Bronchial epithelial cell (primary cell): ENCODE results near the gene CDH12. TPM values are rescaled to one million over a fixed set of nuclear protein-coding genes. Genes with fewer than 3 reads are reported as not detected.

Experiments used
- DNase-seq: peaks from one replicate; pipeline ENCODE4 v3.0.0-alpha.2; 2010; ENCODE audit warnings: low read depth
- FAIRE-seq: peaks from 2 replicates; lab custom pipeline; 2011; peaks lifted over from hg19 to GRCh38; lab: Jason Lieb, UNC
- H3K27me3 ChIP-seq: 2 replicates; pipeline ENCODE4 v1.5.1; 2011; ENCODE audit warnings: low read length; ENCODE audit not compliant: control insufficient read depth, insufficient read depth
- H3K36me3 ChIP-seq: 2 replicates; pipeline ENCODE4 v1.5.1; 2011; ENCODE audit warnings: low read length; ENCODE audit not compliant: control insufficient read depth, insufficient read depth
- H3K4me3 ChIP-seq: 2 replicates; pipeline ENCODE4 v1.5.1; 2011; ENCODE audit warnings: mild to moderate bottlenecking, low read depth, low read length, control low read depth
- total RNA-seq: library from RNA; depleted of rRNA; stranded (reverse); fragments of >200 nt; gene quantifications from 2 replicates; pipeline ENCODE4 v1.2.1, GENCODE V29; 2014
- TF ChIP-seq, protein P1 (sequence below): IDR thresholded peaks from 2 replicates; pipeline ENCODE4 v1.5.1; 2011; ENCODE audit warnings: mild to moderate bottlenecking, moderate library complexity, low read length, control low read depth, inconsistent platforms; ENCODE audit not compliant: insufficient read depth, severe bottlenecking

The CDH12 gene
- total RNA-seq, 1 donor from 2014 or later, result not detected

DNA sequence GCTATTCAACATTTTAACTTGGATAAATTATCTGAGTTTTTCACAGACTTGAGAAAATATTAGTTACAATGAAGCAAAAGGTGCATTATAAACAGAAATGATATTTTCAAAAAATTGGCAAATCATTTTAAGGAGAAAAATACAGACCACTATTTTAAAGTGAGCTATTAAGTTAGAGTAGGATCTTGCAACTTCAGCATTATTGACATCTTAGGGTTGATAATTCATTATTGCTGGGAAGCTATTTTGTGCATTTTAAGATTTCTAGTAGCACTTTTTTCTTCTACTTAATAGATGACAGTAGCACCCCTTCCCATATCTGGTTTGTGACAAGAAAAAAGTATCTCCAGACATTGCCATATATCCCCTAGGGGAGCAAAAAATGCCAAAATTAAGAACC, 774.1 kb downstream of the CDH12 start:
- DNase-seq (no peak), FAIRE-seq (no peak)
- H3K27me3 ChIP-seq, result no peaks in the 10 kb centered on the region
- TF ChIP-seq, protein P1, sequence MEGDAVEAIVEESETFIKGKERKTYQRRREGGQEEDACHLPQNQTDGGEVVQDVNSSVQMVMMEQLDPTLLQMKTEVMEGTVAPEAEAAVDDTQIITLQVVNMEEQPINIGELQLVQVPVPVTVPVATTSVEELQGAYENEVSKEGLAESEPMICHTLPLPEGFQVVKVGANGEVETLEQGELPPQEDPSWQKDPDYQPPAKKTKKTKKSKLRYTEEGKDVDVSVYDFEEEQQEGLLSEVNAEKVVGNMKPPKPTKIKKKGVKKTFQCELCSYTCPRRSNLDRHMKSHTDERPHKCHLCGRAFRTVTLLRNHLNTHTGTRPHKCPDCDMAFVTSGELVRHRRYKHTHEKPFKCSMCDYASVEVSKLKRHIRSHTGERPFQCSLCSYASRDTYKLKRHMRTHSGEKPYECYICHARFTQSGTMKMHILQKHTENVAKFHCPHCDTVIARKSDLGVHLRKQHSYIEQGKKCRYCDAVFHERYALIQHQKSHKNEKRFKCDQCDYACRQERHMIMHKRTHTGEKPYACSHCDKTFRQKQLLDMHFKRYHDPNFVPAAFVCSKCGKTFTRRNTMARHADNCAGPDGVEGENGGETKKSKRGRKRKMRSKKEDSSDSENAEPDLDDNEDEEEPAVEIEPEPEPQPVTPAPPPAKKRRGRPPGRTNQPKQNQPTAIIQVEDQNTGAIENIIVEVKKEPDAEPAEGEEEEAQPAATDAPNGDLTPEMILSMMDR, result no peak
- H3K4me3 ChIP-seq, result no peak overlapping the region
- H3K36me3 ChIP-seq, result no peaks in the 10 kb centered on the region

DNA sequence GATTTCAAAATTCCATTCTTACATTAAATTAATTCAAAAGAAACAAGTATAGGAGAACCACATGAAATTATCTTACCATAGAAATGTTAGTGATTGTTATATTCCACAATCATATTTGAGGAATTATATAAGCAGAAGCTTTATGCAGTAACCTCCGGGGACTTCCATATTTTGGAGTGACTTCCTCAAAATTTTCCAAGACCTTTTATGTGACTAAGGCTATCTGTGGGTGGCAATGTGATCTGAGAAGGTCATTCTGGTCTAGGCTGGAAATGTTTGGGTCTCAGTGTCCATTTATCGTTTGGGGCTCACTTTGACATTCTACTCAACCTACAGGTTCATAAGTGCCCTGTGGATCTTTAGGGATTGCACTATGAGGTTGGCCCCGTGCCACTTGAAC, 776.6 kb downstream of the CDH12 start:
- no peak for DNase-seq
- no peaks in the 10 kb centered on the region for H3K36me3 ChIP-seq
- no peak for FAIRE-seq
- H3K4me3 ChIP-seq, result no peak overlapping the region
- TF ChIP-seq, protein P1, result no peak
- H3K27me3 ChIP-seq, result no peaks in the 10 kb centered on the region

DNA sequence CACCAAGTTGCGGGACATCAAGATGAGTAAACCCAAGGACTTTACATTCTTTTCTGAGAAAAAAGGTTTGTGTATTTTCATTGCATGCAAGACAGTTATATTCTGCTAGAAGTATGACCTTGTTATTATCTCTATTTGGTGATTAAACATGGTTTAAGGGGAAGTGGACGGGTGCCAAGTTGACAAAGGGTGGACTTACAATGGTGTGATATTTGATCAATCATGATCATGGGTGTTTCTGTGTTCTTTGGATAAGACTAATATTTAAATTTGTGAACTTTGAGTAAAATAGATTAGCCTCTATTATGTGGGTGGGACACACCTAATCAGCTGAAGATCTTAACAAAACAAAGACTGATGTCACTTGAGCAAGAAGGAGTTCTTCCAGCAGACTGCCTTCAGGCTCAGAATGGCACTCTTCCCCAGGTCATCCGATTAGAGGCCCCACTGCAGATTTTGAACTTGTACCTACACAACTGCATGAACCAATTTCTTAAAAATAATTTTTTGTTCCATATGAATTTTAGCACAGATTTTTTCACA, 782.9 kb downstream of the CDH12 start:
- no peak overlapping the region for H3K4me3 ChIP-seq
- FAIRE-seq (no peak), DNase-seq (no peak)
- no peaks in the 10 kb centered on the region for H3K27me3 ChIP-seq
- TF ChIP-seq, protein P1, result no peak
- H3K36me3 ChIP-seq, result no peaks in the 10 kb centered on the region

DNA sequence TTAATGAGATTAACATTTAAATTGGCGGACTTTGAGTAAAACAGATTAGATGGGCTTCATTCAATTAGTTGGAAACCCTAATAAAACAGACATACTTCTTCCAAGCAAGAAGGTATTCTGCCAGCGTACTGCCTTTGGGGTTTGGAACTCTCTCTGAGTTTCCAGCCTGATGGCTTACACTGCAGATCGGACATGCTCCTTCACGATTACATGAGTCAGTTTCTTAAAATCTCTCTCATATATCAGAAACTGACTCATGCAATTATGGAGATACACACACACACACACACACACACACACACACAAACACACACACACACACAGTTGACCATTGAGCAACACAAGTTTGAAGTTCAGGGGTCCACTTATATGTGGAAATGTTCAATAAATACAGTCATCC, 789.4 kb downstream of the CDH12 start:
- Histone ChIP-seq H3K36me3 (no peaks in the 10 kb centered on the region), H3K4me3 (no peak overlapping the region), H3K27me3 (no peaks in the 10 kb centered on the region)
- DNase-seq (peak; percentile 4), FAIRE-seq (no peak)
- TF ChIP-seq, protein P1, result no peak

GRCh38 chr5:22058620-22059019, 794.5 kb downstream of the CDH12 start:
- FAIRE-seq (no peak), DNase-seq (no peak)
- H3K36me3 ChIP-seq, result no peaks in the 10 kb centered on the region
- H3K27me3 ChIP-seq, result no peaks in the 10 kb centered on the region
- H3K4me3 ChIP-seq, result no peak overlapping the region
- TF ChIP-seq, protein P1, result no peak

DNA sequence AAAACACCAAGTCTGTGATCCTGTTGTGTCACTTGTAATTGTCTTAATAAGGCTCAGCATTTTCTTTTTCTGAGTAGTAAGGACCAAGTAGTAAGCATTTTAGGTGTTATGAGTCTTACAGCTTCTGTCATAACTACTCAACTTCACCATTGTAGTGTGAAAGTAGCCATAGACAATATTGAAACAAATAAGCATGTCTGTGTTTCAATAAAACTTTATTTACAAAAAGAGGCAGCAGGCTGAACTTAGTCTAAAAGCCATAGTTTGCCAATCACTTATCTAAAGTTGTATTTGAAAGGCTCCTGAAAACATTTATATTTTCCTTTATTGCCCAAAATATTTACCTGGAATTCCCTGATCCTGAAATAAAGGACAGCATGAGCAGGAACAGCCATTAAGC, 796.1 kb downstream of the CDH12 start:
- FAIRE-seq (no peak), DNase-seq (no peak)
- TF ChIP-seq, protein P1, result no peak
- Histone ChIP-seq H3K36me3 (no peaks in the 10 kb centered on the region), H3K27me3 (no peaks in the 10 kb centered on the region), H3K4me3 (no peak overlapping the region)
